CD4-positive, alpha-beta T cell treated with Interferon gamma for 1 hour (primary cell): ENCODE results near the gene CELSR2.

ENCODE experiments used
- DNase-seq: peaks from one replicate; pipeline ENCODE4 v3.0.0-alpha.2; 2020

CELSR2 gene

DNA sequence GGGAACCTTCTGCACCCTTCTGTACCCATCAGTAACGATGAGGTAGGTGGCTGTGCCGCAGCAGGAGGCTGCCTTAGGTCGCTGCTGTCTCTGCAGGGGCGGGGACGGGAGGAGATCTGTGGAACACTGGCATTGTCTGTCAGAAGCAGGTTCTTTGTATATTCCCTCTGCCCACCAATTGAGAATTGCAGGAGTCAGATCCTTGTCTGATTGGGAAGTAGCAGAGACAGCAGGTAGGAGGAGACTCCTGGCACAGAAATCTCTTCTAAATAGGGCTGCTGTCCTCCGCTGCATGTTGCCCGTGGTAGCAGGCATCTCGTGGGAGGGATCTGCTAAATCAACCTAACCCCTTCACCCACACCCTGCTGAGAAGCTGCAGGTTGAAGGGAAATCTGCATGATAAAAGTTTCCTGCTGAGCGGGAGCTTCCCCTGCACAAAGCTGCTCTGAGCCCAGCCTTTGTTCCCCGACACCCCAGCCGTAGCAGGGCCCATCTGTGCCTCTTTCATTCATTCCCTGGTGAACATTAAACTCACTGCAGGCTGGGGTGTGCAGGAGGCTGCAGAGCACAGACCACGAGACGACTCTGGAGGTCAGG is 19.7 kb upstream of the CELSR2 start:
- DNase-seq: no peak

DNA sequence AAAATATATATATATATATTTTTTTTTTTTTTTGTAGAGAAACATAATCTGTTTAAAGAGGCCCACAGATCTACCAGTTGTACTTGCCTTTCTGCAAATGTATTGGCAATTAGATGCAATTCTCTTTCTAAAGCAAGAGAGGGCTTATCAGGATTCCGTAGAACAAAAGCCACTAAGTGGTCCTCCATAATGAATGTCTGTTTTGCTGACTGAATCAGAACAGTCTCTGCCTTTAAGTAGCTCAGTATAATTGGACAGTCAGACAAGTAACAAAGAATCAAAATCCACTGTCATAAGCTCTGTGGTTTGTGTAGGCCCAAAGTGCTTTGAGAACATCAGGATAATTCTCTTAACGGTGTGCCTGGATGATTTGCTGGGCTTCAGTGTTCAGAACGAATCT is 18.3 kb upstream of the CELSR2 start:
- DNase-seq: no peak

DNA sequence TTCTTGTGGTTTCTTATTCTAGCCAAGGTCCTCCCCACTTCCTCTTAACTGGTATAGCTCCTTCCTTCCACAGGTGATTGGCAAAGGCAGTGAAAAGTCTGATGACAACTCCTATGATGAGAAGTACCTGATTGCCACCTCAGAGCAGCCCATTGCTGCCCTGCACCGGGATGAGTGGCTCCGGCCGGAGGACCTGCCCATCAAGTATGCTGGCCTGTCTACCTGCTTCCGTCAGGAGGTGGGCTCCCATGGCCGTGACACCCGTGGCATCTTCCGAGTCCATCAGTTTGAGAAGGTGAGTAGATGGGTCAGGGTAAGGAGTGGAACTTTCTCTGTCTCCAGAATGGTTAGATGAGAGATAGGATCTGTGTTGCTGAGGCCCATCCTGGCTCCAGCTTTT is 14.2 kb upstream of the CELSR2 start:
- no peak for DNase-seq

DNA sequence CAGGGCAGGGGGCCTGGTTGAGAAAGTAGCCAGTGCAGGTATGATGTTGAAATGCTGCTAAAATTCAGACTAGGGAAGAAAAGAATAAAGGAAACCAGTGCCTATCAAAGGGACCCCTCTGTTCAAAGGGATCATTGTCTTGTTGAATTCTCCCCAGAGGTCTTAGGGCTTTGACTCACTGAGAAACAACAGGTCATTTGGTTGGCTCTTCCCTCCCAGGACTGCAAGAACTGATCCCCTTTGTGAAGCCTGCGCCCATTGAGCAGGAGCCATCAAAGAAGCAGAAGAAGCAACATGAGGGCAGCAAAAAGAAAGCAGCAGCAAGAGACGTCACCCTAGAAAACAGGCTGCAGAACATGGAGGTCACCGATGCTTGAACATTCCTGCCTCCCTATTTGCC is 11.8 kb upstream of the CELSR2 start:
- no peak for DNase-seq

- no peak for DNase-seq
These were observed 11.0 kb upstream of the CELSR2 start for GRCh38 chr1:109238382-109238781.

DNA sequence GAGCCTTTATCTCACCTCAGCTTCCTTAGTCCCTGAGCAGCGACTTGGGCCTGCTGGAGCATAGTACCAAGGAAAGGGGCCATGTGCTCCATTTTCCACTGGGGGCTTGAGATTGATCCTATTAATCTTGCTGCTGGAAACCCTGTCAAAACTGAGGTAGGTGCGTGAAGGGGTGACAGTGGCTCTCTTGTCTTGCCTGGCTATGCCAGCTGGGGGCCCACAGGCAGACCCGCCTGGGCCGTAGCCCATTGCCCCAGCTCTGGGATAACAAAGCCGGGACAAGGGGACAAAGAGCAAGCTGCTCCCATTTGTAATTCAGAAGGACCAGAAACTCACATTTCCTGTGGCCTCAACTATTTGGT is 10.3 kb upstream of the CELSR2 start:
- no peak for DNase-seq

DNA sequence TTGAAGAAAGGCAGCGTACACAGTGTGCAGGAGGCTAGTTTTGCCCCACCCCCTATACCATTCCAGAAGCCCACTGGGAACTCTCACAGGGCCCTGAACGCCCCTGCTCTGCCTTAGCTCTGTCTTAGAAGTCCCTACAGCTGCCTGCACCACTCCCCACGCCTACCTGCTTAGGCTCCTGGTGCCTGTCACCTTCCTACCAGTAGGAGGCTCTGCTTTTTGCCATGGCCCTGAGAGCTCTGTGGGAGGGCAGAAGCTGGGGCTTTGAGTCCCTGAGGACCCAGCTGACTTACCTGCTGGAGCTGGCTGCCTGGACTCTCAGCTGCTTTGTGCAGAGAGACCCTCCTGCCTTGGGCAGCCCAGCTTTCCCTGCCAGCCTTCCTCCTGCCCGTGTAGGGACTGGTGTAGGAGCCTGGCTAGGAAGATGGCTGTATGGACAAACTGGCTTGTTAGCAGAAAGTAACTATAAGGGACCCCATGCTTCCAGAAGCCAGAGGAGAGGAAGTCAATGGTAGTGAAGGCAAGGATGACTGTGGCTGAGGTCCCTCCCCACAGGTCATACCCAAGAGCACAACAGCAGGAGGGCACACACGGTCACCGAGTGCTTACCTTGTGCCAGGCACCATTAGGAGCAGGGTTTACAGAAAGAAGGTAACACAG is 9.8 kb upstream of the CELSR2 start:
- DNase-seq: no peak

DNA sequence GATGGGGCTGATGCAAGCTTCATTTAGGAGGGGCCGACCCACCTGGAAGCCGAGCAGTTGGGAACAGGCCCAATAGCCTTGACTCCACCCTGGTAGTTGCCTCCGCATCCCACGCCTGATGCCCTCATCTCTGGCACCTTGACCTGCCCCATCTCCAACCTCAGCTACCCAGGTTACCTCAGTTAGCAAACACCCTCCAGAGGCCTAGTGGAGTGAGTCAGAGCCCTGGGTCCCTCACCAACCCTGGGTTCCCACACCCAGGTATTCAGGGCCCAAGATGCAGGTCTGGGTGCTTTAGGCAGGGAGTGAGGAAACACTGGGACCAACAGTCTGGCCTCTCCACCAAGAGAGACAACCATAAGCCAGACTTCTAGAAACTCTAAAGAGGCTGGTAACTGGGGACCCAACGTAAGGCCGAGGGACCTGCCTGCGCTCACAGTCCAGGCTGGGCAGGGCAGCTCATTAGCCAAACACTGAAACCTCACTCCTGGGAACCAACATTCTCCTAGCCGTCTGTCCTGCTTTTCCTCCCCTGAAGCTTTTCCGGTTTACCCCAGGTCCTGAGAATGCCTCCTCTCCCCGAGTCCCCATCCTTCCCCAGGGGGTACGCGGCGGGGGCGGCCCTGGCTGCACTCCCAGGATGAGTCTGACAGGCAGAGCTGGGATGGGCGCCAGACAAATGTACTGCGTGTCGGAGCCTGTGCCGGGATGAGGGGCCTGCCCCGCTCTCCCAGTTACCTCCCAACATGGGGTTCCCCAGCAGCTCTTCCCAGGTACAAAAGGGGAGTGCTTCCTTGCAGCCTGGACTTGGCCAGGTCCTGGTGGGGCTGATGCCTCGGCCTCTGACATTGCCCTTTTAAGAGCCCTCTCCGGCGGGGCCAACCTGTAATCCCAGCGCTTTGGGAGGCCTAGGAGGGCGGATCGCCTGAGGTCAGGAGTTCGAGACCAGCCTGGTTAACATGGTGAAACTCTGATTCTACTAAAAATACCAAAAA is 8.9 kb upstream of the CELSR2 start:
- DNase-seq: no peak

- no peak for DNase-seq
These were observed 8.0 kb upstream of the CELSR2 start for GRCh38 chr1:109241344-109241743.

GRCh38 chr1:109241841-109242345 is 7.4 kb upstream of the CELSR2 start:
- no peak for DNase-seq

DNA sequence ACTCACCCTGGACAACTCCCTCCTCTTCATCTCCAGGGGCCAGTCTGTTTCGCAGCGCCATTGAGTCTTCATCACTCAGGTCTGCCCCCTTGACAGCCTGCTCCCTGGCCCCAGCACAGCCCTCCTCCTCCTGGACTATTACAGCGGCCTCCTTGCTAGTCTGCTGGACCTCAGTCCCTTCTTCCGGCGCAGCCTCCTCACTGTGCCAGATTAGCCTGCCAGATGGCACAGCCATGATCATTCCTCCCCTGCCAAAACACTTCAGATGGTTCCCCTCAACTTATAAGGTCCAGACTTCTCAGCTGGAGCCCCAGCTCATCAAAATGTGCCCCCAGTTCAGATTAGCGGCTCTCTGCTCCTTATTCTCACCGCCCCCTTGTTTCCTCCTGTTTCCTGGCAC is 7.0 kb upstream of the CELSR2 start:
- no peak for DNase-seq

DNA sequence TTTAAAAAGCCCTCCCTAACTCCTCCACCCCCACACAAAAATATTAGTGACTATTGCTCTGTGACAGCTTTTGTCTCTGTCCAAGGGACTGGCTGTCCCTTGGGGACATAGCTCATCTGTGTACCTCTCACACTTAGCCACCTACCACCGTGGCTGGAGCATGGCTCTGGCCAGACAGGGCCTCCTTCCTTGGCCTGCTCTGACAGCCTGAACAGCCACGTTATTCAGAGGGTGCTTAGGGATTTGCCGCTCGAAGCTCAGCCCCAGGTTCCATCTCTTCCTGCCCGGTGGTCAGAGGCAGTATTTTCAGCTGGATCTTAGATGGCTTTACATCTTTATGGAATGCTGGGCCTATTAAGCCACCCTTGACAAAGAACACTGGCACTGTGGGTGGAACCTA is 6.1 kb upstream of the CELSR2 start:
- no peak for DNase-seq

DNA sequence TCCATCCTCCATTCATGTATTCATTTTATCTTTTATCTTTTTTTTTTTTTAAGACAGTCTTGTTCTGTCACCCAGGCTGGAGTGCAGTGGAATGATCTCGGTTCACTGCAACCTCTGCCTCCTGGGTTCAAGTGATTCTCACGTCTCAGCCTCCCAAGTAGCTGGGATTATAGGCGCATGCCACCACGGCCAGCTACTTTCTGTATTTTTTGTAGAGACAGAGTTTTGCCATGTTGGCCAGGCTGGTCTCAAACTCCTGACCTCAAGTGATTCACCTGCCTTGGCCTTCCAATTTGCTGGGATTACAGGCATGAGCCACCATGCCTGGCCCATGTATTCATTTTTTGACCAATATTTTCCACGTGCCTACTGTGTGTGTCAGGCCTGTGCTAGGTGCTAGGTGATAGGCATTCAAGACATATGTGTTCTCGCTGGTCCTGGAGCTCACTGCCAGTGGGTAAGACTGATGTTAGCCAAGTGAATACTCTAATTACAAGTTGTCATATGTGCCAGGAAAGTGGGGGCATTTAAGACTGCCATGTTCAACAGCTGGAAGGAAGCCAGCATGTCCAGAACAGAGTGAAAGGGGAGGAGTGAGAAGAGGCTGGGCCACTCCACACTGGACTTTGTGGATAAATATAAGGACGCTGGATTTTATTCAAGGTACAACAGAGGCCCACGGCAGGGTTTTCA is 5.3 kb upstream of the CELSR2 start:
- no peak for DNase-seq

- no peak for DNase-seq
These were observed 3.2 kb upstream of the CELSR2 start for GRCh38 chr1:109246141-109246551.

- DNase-seq: no peak
These were observed 1.7 kb upstream of the CELSR2 start for GRCh38 chr1:109247401-109248365.

DNA sequence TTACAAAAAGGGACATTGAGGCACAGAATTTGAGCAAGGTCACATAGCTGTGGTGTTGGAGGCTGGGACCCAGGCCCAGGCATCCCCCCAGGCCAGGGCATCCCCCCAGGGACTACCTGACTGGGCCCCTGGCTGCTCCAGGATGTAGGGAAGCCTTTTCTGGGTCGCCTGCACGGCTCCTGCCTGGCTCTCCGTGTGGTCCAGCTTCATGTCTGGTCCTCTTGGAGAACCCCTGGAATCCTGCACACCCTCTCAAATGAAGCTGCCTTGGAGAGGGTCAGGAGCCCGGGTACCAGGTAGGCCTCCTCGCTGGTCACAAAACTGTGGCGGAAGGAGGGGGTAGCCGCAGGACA is 919 bp upstream of the CELSR2 start:
- DNase-seq: no peak

- no peak for DNase-seq
These were observed 489 bp downstream of the CELSR2 start for GRCh38 chr1:109249654-109250401.

- no peak for DNase-seq
These were observed 1.3 kb downstream of the CELSR2 start for GRCh38 chr1:109250454-109251276.

DNA sequence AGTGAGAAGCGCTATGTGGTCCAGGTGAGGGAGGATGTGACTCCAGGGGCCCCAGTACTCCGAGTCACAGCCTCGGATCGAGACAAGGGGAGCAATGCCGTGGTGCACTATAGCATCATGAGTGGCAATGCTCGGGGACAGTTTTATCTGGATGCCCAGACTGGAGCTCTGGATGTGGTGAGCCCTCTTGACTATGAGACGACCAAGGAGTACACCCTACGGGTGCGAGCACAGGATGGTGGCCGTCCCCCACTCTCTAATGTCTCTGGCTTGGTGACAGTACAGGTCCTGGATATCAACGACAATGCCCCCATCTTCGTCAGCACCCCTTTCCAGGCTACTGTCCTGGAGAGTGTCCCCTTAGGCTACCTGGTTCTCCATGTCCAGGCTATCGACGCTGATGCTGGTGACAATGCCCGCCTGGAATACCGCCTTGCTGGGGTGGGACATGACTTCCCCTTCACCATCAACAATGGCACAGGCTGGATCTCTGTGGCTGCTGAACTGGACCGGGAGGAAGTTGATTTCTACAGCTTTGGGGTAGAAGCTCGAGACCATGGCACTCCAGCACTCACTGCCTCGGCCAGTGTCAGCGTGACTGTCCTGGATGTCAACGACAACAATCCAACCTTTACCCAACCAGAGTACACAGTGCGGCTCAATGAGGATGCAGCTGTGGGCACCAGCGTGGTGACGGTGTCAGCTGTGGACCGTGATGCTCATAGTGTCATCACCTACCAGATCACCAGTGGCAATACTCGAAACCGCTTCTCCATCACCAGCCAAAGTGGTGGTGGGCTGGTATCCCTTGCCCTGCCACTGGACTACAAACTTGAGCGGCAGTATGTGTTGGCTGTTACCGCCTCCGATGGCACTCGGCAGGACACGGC is 2.2 kb downstream of the CELSR2 start:
- DNase-seq: no peak
